ENCODE results near the gene TMEM100. TPM values are rescaled to one million over a fixed set of nuclear protein-coding genes. Genes with fewer than 3 reads are reported as not detected.

The TMEM100 gene
- total RNA-seq, 1 experiment from 2014 or later: 0.31 TPM

GRCh38 chr17:55693254-55694216, 29.1 kb downstream of the TMEM100 start:
- H3K4me3 ChIP-seq (ENCODE audit: insufficient read depth, low read depth, low read length): no peak overlapping the region
- H3K27me3 ChIP-seq (ENCODE audit: control insufficient read depth, insufficient read depth, low read length): no peaks in the 10 kb centered on the region
- no peaks in the 10 kb centered on the region for H3K36me3 ChIP-seq (replicated peaks; ENCODE audit: control insufficient read depth, insufficient read depth, low read length)
- no peak for DNase-seq

- Histone ChIP-seq H3K36me3 (replicated peaks; ENCODE audit: control insufficient read depth, insufficient read depth, low read length) (no peaks in the 10 kb centered on the region), H3K27me3 (ENCODE audit: control insufficient read depth, insufficient read depth, low read length) (no peaks in the 10 kb centered on the region), H3K4me3 (ENCODE audit: insufficient read depth, low read depth, low read length) (no peak overlapping the region)
- DNase-seq: no peak
These were observed 30.4 kb downstream of the TMEM100 start for GRCh38 chr17:55692276-55692675.

- Histone ChIP-seq H3K4me3 (ENCODE audit: insufficient read depth, low read depth, low read length) (no peak overlapping the region), H3K27me3 (ENCODE audit: control insufficient read depth, insufficient read depth, low read length) (no peaks in the 10 kb centered on the region), H3K36me3 (replicated peaks; ENCODE audit: control insufficient read depth, insufficient read depth, low read length) (no peaks in the 10 kb centered on the region)
- DNase-seq: no peak
These were observed 31.0 kb downstream of the TMEM100 start for GRCh38 chr17:55691666-55692065.

- H3K4me3 ChIP-seq (ENCODE audit: insufficient read depth, low read depth, low read length): no peak overlapping the region
- no peaks in the 10 kb centered on the region for H3K27me3 ChIP-seq (ENCODE audit: control insufficient read depth, insufficient read depth, low read length)
- H3K36me3 ChIP-seq (replicated peaks; ENCODE audit: control insufficient read depth, insufficient read depth, low read length): no peaks in the 10 kb centered on the region
- no peak for DNase-seq
These were observed 32.6 kb downstream of the TMEM100 start for GRCh38 chr17:55690105-55690508.

GRCh38 chr17:55689672-55690071, 33.0 kb downstream of the TMEM100 start:
- Histone ChIP-seq H3K27me3 (ENCODE audit: control insufficient read depth, insufficient read depth, low read length) (no peaks in the 10 kb centered on the region), H3K4me3 (ENCODE audit: insufficient read depth, low read depth, low read length) (no peak overlapping the region), H3K36me3 (replicated peaks; ENCODE audit: control insufficient read depth, insufficient read depth, low read length) (no peaks in the 10 kb centered on the region)
- DNase-seq: no peak

GRCh38 chr17:55688057-55688456, 34.6 kb downstream of the TMEM100 start:
- no peak for DNase-seq
- Histone ChIP-seq H3K27me3 (ENCODE audit: control insufficient read depth, insufficient read depth, low read length) (no peaks in the 10 kb centered on the region), H3K4me3 (ENCODE audit: insufficient read depth, low read depth, low read length) (no peak overlapping the region), H3K36me3 (replicated peaks; ENCODE audit: control insufficient read depth, insufficient read depth, low read length) (no peaks in the 10 kb centered on the region)

GRCh38 chr17:55687037-55687436, 35.6 kb downstream of the TMEM100 start:
- H3K4me3 ChIP-seq (ENCODE audit: insufficient read depth, low read depth, low read length): no peak overlapping the region
- no peaks in the 10 kb centered on the region for H3K27me3 ChIP-seq (ENCODE audit: control insufficient read depth, insufficient read depth, low read length)
- no peaks in the 10 kb centered on the region for H3K36me3 ChIP-seq (replicated peaks; ENCODE audit: control insufficient read depth, insufficient read depth, low read length)
- DNase-seq: no peak

- Histone ChIP-seq H3K4me3 (ENCODE audit: insufficient read depth, low read depth, low read length) (no peak overlapping the region), H3K36me3 (replicated peaks; ENCODE audit: control insufficient read depth, insufficient read depth, low read length) (no peaks in the 10 kb centered on the region), H3K27me3 (ENCODE audit: control insufficient read depth, insufficient read depth, low read length) (no peaks in the 10 kb centered on the region)
- DNase-seq: no peak
These were observed 38.9 kb downstream of the TMEM100 start for GRCh38 chr17:55683550-55684315.

- DNase-seq: no peak
- H3K27me3 ChIP-seq (ENCODE audit: control insufficient read depth, insufficient read depth, low read length): no peaks in the 10 kb centered on the region
- no peak overlapping the region for H3K4me3 ChIP-seq (ENCODE audit: insufficient read depth, low read depth, low read length)
These were observed 41.3 kb downstream of the TMEM100 start for GRCh38 chr17:55681342-55681700.

GRCh38 chr17:55680686-55681341, 41.9 kb downstream of the TMEM100 start:
- Histone ChIP-seq H3K36me3 (replicated peaks; ENCODE audit: control insufficient read depth, insufficient read depth, low read length) (no peaks in the 10 kb centered on the region), H3K27me3 (ENCODE audit: control insufficient read depth, insufficient read depth, low read length) (no peaks in the 10 kb centered on the region), H3K4me3 (ENCODE audit: insufficient read depth, low read depth, low read length) (no peak overlapping the region)
- DNase-seq: no peak

More at GRCh38 chr17:55681342-55681700, 41.3 kb downstream of the TMEM100 start:
- no peaks in the 10 kb centered on the region for H3K36me3 ChIP-seq (replicated peaks; ENCODE audit: control insufficient read depth, insufficient read depth, low read length)

GRCh38 chr17:55677446-55677845, 45.2 kb downstream of the TMEM100 start:
- Histone ChIP-seq H3K36me3 (replicated peaks; ENCODE audit: control insufficient read depth, insufficient read depth, low read length) (no peaks in the 10 kb centered on the region), H3K27me3 (ENCODE audit: control insufficient read depth, insufficient read depth, low read length) (no peaks in the 10 kb centered on the region), H3K4me3 (ENCODE audit: insufficient read depth, low read depth, low read length) (no peak overlapping the region)
- DNase-seq: no peak

- no peaks in the 10 kb centered on the region for H3K36me3 ChIP-seq (replicated peaks; ENCODE audit: control insufficient read depth, insufficient read depth, low read length)
- H3K4me3 ChIP-seq (ENCODE audit: insufficient read depth, low read depth, low read length): no peak overlapping the region
- no peak for DNase-seq
These were observed 46.4 kb downstream of the TMEM100 start for GRCh38 chr17:55676274-55676673.

GRCh38 chr17:55673743-55674506, 48.7 kb downstream of the TMEM100 start:
- DNase-seq: no peak
- H3K27me3 ChIP-seq (ENCODE audit: control insufficient read depth, insufficient read depth, low read length): no peaks in the 10 kb centered on the region
- H3K36me3 ChIP-seq (replicated peaks; ENCODE audit: control insufficient read depth, insufficient read depth, low read length): no peaks in the 10 kb centered on the region
- H3K4me3 ChIP-seq (ENCODE audit: insufficient read depth, low read depth, low read length): no peak overlapping the region

More at GRCh38 chr17:55676274-55676673, 46.4 kb downstream of the TMEM100 start:
- H3K27me3 ChIP-seq (ENCODE audit: control insufficient read depth, insufficient read depth, low read length): no peaks in the 10 kb centered on the region
